ENCODE data around the gene LCN10.

The LCN10 gene

DNA sequence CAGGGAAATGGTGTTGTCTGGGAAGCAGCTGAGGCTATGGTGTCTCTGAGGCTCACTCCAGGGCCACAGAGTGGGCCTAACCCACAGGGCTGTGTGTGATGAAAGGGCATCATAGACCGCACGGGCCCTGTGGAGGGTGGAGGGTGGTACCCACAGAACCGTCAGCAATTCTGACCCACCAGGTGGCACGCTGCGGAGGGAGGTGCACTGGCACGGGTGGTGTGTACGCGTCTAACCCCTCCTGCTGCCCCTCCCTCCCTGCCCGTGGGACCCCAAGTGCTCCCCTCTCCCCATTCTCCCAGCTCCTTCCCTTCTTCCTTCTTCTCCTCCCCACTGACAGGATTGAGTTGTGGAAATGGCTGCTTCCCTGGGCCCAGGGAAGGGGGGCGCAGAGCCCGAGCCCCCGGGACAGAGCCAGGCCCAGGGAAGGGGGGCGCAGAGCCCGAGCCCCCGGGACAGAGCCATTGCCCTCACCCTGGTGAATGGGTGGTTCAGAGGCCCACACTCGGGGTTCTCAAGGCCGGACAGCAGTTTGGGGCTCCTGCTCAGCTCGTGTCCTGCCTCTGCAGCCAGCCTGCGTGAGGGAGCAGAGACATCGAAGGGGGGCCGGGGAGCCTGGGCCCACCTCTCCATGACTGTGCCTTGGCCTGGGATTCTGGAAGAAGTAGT, 6.8 kb downstream of the LCN10 start:
- DNase-seq = no peak

DNA sequence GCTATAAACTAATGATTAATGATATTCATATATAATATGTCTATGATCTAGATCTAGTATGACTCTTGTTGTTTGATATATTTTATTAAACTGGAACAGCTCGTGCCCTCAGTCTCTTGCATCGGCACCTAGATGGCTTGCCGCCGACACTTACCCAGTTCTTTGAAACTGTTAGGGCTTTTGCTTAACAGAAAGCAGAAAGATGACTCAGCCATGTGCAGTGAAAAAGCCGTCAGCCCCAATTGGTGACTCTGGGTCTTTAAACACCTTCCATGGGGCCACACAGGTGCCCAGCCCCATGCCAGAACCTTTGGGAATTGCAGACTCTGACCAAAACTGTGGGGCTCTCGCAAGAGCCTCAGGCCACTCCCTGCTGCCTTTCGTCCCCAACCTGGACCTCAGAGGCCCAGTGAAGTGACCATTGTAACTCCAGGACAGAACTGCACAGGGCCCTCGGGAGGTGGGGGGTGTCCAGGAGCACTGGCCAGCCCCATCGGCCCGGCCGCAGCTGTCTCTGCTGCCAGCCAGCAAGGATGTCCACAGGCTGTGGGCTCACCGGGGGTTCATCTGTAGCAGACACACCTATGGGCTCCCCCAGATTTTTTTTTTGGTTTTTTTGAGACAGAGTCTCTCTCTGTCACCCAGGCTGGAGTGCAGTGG, 7.8 kb downstream of the LCN10 start:
- no peak for DNase-seq

DNA sequence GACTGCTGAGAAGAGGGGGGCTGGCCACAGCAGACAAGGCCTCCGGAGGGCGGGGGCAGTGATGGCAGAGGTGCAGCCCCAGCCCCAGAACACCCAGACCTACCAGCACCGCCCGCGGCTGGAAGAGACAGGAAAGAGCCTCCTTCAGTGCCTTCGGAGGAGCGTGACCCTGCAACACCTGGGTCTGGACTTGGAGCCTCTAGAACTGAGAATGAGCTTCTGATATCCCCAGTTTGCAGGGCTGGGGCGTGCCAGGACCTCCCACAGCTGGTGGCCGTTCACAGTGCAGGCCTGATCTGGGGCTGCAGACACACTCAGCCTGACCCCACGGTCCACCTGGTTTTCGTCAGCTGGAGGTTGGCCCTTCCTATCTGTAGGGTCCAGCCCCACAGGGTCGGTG, 9.1 kb downstream of the LCN10 start:
- no peak for DNase-seq

DNA sequence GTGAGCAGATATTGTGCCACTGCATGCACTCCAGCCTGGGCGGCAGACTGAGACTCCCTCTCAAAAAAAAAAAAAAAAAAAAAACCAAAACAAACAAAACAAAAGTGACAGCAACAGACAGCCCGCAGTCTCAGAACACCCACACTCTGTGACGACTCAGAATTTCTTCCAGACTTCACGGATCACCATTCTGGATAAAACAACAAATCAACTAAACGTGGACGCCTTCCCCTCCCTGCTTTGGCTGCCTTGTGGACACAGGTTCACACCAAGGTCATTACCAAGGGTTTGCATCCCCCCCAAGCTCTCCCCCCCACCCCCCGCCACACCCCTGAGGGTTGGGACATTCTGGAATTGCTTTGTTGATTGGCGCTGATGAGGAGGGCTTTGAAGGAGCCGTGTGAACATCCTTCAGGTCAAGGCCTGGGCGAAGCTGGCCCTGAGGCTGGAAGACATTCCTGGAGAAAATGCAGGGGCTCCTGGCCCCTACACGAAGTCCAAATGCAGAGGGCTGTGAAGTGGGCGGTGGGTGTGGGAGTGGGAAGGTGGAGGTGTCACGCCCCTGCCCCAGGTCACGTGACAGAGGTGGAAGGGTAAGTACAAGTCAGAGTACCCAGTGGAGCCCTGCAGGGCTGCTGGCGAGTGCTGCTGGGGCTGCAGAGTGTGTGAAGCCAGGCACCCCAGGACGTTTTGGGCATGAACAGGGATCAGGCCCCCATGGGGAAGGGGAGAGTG, 10.1 kb downstream of the LCN10 start:
- no peak for DNase-seq

DNA sequence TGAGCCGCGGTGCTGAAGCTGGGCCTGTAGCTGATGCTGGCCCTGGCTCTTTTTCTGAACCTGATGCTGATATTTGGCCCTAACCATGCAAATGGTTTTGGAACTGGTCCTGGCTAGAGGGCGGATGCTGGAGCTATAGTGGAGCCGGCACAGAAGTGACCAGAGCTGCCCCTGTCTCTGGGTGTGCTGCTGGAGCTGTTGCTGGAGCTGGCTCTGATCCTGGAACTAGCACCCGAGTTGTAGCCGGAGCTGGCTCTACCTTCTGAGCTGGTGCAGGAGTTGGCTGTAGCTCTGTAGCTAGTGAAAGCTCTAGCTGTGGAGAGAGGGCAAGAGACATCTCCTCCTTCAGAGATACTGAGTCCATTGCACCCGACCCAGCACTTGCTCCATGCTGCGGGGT, 12.8 kb downstream of the LCN10 start:
- no peak for DNase-seq

DNA sequence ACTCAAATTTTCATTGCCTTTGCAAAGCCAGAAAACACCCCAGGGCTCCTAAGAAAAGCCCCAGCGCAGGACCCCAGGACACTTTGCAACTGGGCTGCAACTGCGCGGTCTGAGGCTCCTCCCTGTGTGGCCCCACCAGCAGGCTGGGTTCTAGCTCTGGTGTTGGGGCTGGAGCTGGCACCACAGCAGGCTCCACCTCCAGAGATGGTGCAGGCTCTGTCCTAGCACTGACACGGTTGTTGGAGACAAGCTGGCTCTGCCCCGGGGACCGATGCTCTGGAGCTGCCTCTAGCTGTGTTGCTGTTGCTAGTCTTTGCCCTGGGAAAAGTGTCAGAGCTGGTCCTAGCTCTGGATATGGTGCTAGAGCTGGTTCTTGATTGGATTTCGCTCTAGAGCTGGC, 13.6 kb downstream of the LCN10 start:
- no peak for DNase-seq

DNA sequence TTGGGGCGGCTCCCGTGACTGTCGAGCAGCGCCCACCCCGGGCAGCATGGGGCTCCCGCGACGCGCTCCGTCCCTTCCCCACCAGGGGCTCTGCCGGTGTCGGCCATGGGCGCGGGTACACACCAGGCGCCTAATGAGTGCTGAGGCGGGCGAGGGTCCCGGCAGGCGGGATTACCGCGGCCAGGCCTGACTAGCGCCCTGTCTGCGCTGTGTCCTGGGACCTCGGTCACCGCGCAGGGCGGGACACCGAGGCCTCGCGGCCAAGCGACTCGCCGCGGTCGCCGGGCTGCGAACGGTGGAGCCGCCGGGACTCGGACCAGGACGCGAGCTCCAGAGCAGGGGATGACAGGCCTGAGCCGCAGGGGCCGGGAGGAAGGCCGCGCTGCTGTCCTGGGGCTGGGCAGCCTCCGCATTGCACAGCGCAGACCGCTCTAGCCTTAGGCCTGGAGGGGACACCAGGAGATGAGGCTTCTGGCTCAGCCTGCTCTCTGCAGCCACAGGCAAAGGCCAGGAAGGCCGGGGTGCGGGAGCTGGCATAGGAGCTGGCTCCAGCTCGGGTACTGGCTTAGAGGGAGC, 14.1 kb downstream of the LCN10 start:
- DNase-seq = no peak

DNA sequence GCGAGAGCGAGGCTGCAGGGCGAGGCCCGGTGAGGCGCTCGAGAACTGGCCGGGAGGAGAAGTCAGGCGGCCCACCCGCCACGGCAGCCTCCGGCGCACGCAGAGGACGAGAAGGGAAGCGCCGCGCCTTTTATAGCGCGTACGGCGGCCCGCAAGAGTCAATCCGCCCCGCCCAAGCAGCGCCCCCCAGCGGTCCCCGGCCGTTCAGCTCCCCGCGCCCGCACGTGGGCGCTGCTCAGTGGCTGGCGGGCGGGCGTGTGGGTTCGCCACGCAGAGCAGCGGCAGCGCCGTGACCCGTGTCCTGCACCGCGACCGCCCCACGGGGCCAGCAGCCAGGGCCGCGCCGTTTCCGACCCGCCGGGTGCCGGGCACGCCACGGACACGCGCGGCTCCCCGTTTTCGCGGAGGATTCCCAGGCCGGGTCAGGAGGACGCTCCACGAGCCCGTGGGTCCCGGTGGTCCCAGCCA, 14.6 kb downstream of the LCN10 start:
- peak; percentile 91 to 92 for DNase-seq

DNA sequence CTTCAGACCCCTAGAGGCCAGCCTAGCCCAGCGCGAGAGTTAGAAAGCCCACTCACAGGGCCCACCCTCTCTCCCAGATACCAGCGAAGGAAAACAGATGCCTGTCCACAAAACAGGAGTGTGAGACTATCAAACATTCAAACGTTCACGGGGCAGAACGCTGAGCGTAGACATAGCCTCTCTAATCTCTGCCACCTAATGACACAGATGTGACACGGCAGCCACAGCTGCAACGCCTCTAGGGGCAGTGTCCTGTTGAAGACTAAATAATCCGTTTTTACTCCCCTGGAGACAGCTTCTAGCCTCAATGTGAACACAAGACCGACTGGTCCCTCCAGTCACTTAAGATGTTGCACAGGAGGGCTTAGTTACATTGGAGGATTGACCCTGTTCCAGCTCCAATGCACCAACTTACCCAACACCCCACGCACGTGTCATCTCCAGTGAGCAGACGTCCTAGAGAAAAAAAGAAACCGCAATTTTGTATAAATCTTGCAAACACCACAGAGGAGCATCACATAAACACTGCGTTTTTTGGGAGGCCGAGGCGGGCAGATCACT, 16.0 kb downstream of the LCN10 start:
- peak; percentile 50 to 61 for DNase-seq

DNA sequence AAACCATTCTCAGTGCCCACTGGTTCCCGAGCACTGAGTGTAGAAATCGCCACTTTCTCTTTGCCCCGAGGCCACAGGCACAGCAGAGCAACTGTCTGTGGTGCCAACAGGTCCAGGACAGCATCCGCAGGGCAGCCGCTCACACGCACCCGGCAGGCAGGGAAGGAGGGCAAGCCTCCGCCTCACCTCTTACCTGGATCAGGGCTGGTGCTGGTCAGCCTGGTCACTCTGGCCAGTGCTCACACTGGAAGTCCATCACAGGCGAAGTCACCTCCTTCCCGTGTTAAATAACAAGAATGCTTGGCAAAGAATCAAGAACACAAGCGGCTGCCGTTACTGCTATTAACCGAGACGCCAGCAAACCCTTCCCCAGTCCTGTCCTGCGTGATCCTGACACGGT, 16.6 kb downstream of the LCN10 start:
- DNase-seq = no peak

DNA sequence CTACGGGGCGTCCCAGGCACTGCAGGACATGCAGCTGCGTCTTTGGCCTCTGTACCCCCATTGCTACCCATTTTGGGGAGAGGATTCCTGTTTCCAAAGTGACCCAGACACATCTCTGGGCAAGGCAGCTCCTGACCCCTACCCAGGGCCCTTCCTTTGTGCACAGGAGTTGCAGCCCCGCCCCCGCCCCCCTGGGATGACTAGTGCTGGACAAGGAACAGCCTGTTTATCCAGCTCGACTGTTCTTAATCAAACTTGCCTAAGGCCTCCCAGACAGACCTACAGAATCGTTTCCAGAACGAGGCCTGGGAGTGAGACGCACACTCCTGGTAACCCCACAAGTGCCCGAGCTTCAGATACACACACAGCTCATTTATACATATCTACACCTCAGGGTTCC, 17.1 kb downstream of the LCN10 start:
- no peak for DNase-seq

DNA sequence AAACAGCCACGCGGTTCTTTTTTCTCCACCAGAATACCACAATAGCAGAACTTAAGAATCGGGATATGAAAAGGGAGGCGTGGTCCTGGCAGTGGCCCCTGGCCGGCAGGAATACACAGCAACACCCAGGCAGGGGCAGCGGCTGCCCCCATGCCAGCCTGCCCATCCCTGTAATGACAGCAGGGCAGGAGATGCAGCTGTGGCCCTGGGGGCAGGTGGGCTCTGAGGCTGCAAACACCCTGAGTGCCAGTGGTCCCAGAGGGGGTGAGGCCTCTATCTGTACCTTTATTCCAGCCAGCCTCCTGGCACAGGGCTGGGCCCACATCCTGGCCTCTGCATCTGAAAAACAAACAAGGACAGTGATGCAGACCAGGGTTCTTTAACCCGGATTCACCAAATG, 18.0 kb downstream of the LCN10 start:
- DNase-seq = no peak

DNA sequence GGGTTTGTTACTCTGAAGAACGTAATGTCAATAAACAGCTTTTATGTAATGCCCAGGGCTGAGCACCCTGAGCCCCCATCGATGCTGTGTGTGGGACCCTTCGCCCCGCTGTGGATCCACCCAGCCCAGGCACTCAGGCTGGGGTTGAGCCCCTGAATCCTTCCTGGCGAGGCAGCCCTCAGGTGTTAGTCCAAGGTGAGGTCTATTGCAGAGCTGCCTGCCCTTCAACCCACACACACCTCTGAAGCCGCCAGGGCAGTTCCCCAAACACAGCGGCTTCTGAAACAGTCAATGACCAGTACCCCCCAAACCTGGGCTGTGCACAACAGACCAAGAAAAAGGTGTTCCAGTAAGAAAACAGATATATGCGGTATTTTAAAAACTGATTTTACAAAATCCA, 18.8 kb downstream of the LCN10 start:
- no peak for DNase-seq

DNA sequence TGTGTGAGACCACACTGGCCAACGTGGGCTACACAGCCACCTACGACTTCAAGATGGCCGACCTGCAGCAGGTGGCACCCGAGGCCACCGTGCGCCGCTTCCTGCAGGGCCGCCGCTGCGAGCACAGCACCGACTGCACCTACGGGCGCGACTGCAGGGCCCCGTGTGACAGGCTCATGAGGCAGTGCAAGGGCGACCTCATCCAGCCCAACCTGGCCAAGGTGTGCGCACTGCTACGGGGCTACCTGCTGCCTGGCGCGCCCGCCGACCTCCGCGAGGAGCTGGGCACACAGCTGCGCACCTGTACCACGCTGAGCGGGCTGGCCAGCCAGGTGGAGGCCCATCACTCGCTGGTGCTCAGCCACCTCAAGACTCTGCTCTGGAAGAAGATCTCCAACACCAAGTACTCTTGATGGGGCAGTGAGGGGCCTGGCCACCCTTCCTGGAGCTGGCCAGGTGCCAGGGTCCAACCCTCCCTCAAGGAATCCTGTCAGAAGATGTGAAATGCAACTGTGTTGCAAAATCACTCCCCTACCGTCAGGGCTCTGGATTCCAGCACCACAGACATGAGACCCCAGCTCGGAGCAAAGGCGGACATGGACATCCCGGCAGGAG, 19.3 kb downstream of the LCN10 start:
- no peak for DNase-seq

DNA sequence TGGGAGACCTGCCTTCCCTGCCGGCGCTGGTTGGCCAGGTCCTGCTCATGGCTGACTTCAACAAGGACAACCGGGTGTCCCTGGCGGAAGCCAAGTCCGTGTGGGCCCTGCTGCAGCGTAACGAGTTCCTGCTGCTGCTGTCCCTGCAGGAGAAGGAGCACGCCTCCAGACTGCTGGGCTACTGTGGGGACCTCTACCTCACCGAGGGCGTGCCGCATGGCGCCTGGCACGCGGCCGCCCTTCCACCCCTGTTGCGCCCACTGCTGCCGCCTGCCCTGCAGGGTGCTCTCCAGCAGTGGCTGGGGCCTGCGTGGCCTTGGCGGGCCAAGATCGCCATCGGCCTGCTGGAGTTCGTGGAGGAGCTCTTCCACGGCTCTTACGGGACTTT, 19.8 kb downstream of the LCN10 start:
- no peak for DNase-seq

DNA sequence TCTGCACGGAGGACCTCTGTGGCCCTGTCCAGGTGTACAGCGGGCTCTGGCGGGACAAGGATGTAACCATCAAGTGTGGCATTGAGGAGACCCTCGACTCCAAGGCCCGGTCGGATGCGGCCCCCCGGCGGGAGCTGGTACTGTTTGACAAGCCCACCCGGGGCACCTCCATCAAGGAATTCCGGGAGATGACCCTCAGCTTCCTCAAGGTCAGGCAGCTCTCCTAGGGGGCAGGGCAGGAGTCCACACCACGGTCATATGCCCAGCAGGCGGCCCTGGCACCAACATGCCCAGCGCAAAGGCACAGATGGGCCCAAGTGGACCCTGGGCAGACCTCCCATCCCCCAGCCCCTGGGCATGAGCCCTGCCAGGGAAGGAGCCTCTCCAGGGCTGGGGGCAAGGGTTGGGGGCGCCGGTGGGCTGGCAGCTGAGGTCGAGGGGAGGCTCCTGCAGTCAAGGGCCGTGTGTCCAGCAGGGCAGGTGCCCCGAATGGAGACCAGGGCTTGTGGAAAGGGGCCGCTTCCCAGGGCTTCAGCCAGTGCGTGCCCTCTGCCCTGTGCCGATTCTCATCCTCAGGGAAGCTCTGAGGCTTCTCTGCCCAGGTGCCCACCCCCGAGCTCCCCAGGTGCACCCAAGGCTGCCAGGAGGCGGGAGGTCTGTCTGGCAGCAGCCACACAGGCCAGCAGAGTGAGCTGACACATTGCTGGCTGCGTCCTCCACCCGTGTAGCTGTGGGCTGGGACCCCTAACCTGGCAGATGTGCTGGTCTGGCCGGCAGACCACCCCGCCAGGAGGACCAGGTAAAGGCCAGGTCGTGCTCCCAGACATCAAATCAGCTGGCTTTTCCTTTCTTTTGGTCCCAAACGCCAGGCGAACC, 20.4 kb downstream of the LCN10 start:
- no peak for DNase-seq

DNA sequence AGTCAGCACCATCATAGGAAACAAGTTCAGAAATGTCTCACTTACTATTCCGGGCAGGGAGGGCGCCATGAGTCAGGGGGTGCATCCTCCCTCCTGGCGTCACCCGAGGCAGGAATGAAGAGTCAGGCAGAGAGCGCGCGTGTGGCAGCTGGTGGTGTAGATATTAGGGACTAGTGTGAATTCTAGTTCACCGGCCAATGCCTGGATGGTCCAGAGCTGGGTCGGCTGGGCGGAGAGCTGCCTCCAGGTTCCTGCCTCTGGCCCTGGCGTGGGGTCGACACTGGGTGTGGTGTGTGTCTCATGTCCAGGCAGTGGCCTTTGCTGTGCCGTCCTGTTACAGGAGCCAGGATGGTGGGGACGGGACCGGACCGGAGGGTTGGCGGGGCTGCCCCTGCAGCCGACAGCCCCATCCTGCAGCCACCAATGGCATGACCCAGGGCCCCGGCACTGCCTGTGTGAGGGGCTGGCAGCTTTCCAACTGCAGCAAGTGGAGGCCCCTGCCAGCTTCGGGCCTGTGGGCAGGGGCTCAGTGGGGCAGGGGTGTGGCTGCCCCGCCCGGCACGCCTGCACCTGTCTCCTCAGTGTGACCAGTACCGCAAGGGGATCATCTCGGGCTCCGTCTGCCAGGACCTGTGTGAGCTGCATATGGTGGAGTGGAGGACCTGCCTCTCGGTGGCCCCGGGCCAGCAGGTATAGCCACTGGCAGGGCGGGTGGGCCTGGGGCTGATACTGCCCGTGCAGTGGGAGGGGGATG, 21.2 kb downstream of the LCN10 start:
- no peak for DNase-seq

DNA sequence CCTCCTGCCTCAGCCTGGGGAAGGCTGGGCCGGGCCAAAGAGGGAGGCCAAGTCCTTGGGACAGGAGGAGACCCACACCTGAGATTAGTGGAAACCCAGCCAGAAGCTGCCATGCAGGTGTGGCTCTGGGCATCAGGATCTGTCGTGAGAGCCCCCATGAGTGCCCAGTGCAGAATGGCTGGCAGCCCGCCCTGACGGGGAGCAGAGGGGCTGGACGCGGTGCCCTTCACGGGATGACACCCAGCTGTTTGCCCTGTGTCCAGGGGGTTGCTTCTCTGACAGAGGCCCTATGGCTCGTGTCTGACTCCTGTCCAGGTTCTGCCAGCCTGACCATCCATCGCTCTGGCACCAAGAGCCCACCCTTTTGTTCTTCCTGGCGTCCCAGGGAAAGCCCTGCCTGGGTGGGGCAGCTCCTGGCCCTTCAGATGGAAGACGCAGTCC, 21.8 kb downstream of the LCN10 start:
- no peak for DNase-seq

DNA sequence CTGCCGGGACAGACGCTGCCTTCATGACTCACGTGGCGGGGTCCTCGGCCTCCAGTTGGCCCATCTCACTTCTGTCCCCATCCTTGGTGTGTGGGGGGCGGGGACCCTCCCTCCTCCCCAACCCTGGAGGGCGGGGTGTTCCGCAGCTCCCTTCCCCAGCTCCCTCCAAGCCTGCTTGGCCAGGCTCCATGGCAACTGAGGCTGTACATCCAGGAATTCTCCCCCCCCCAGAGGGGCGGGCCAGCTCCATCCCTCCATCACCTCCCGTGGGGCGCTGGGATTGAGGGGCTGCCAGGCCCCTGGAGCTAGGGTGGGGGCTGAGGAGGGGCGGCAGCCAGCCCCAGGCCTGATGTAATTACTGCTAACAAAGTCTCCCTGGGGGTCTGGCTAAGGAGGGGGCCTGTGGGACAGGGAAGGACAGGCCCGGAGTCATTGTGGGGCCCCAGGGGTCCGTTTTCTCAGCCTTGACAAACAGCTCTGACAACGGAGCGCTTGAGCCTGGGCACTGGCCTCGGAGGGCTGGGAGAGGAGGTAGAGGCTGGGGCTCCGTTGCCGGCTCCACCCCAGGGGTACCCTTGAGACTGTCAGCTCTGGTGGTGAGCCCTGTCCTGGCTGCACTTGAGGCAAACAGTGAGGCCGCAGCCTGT, 22.4 kb downstream of the LCN10 start:
- no peak for DNase-seq

DNA sequence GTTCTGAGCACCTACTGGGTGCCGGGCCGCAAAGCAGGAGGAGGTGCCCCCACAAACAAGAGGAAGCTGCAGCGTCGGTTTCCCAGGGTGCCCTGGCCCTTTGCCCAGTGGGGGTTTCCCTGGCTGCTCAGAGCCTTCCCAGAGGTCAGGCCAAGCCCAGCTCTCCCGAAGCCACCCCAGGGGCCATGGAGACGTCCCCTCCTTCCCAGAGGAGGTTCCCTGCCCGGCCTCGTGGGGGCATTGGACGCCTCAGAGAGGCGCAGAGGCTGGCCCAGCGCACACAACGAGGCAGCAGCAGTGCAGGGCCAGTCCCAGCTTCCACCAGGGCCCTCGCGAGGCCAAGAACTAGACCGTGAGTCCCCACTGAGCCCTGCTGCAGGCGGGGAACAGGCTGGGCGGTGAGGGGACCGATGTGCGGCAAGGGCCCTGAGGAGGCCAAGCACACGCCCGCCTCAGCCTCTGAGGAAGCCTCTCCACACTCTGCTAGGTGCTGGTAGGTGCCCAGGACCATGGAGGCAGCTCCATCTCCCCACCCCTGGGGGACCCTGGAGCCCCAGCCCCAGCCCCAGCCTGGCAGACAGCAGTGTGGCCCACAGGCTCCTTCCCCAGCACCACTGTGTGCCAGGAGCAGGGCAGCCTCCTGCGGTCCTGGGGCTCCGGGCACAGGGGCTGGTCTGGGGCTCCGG, 23.4 kb downstream of the LCN10 start:
- DNase-seq = peak; percentile 21 to 56

Data from CD4-positive, alpha-beta T cell treated with Interleukin-1 beta for 1 hour (primary cell).